ENCODE data around the gene ADAMTS14.
"Not testable (repeated sequence)": the region's sequence is repeated elsewhere in the genome, so short reads cannot be mapped to it uniquely, and the experiment has no call there.

DNA sequence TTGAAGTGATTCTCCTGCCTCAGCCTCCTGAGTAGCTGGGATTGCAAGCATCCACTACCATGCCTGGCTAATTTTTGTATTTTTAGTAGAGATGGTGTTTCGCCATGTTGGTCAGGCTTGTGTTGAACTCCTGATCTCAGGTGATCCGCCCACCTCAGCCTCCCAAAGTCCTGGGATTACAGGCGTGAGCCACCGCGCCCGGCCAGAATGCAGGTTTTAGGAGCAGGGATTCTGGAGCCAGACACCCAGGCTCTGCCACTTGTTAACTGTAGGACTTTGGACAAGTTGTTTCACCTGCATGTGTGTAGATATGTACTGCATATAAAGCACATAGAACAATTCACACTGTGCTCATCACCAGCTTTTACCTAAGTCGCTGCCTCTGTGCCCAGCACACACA lies 98.2 kb downstream of the ADAMTS14 start:
- not testable (repeated sequence) for TF ChIP-seq EZH2 (IDR thresholded peaks at IDR 0.05; ENCODE audit: borderline replicate concordance, low read length)
- TF ChIP-seq, protein P1, sequence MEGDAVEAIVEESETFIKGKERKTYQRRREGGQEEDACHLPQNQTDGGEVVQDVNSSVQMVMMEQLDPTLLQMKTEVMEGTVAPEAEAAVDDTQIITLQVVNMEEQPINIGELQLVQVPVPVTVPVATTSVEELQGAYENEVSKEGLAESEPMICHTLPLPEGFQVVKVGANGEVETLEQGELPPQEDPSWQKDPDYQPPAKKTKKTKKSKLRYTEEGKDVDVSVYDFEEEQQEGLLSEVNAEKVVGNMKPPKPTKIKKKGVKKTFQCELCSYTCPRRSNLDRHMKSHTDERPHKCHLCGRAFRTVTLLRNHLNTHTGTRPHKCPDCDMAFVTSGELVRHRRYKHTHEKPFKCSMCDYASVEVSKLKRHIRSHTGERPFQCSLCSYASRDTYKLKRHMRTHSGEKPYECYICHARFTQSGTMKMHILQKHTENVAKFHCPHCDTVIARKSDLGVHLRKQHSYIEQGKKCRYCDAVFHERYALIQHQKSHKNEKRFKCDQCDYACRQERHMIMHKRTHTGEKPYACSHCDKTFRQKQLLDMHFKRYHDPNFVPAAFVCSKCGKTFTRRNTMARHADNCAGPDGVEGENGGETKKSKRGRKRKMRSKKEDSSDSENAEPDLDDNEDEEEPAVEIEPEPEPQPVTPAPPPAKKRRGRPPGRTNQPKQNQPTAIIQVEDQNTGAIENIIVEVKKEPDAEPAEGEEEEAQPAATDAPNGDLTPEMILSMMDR (conservative IDR thresholded peaks at IDR 0.05 in 1 of 2, IDR thresholded peaks at IDR 0.05 in 1 of 2; ENCODE audit: extremely low read depth in 1 of 2, insufficient read depth in 1 of 2, low read depth in 1 of 2, low read length in 2 of 2), result not testable (repeated sequence)

All from mammary epithelial cell (primary cell).